Dermis blood vessel endothelial cell (primary cell): ENCODE measurements around the gene RRM2. TPM values are rescaled to one million over a fixed set of nuclear protein-coding genes. Genes with fewer than 3 reads are reported as not detected.
A peak's percentile ranks its signal among the peaks of the same experiment; 100 is the strongest.

Source experiments
- DNase-seq: peaks from one replicate; pipeline ENCODE4 v3.0.0; 2010
- total RNA-seq: library from RNA; depleted of rRNA; stranded (reverse); fragments of >200 nt; gene quantifications from 2 replicates; pipeline ENCODE4 v1.2.3, GENCODE V29; 2014

Gene RRM2
- total RNA-seq, 1 donor from 2014 or later, result 19.9 TPM

- DNase-seq, result no peak
Measured at GRCh38 chr2:10159086-10159485, 36.5 kb downstream of the RRM2 start.

- DNase-seq, result peak; percentile 61
Measured at GRCh38 chr2:10159581-10160131, 37.1 kb downstream of the RRM2 start.

GRCh38 chr2:10160203-10160955 is 37.8 kb downstream of the RRM2 start:
- DNase-seq, result no peak

- DNase-seq, result peak; percentile 91
Measured at GRCh38 chr2:10161206-10161931, 38.8 kb downstream of the RRM2 start.

- peak; percentile 86 for DNase-seq
Measured at GRCh38 chr2:10161961-10162441, 39.5 kb downstream of the RRM2 start.

GRCh38 chr2:10162586-10163497 is 40.3 kb downstream of the RRM2 start:
- DNase-seq, result peak; percentile 58

GRCh38 chr2:10163498-10164486 is 41.3 kb downstream of the RRM2 start:
- peak; percentile 86 for DNase-seq

- DNase-seq, result no peak
Measured at GRCh38 chr2:10164601-10165000, 42.1 kb downstream of the RRM2 start.

- DNase-seq, result no peak
Measured at GRCh38 chr2:10165282-10165681, 42.7 kb downstream of the RRM2 start.

- DNase-seq, result no peak
Measured at GRCh38 chr2:10165861-10166675, 43.5 kb downstream of the RRM2 start.

GRCh38 chr2:10166676-10167292 is 44.2 kb downstream of the RRM2 start:
- no peak for DNase-seq

GRCh38 chr2:10167316-10167715 is 44.8 kb downstream of the RRM2 start:
- DNase-seq, result no peak

- no peak for DNase-seq
Measured at GRCh38 chr2:10168221-10168620, 45.7 kb downstream of the RRM2 start.

GRCh38 chr2:10169053-10169578 is 46.6 kb downstream of the RRM2 start:
- no peak for DNase-seq

GRCh38 chr2:10169581-10169980 is 47.0 kb downstream of the RRM2 start:
- DNase-seq, result peak; percentile 82

- peak; percentile 81 for DNase-seq
Measured at GRCh38 chr2:10170256-10170655, 47.7 kb downstream of the RRM2 start.

- DNase-seq, result no peak
Measured at GRCh38 chr2:10171006-10171800, 48.7 kb downstream of the RRM2 start.

- DNase-seq, result no peak
Measured at GRCh38 chr2:10172033-10172871, 49.7 kb downstream of the RRM2 start.
